Activated CD8-positive, alpha-beta memory T cell treated with anti-CD3 and anti-CD28 coated beads for 36 hours (primary cell): Measurements from ENCODE around the gene CHCHD3. TPM values are rescaled to one million over a fixed set of nuclear protein-coding genes. Genes with fewer than 3 reads are reported as not detected.
"Not testable (repeated sequence)": the region's sequence is repeated elsewhere in the genome, so short reads cannot be mapped to it uniquely, and the experiment has no call there.

ENCODE experiments used
- CTCF ChIA-PET: fragments of 350-600 bp; sonication (Branson Sonifier 250); formaldehyde crosslinking; loops from one replicate; lab custom pipeline; 2021; ENCODE audit warnings: antibody characterized with exemption; lab: Charles Lee
- POLR2A ChIA-PET: fragments of 350-600 bp; sonication (Branson Sonifier 250); formaldehyde crosslinking; loops from one replicate; lab custom pipeline; 2021; ENCODE audit warnings: antibody characterized with exemption; lab: Charles Lee
- total RNA-seq, 2 experiments: library from RNA; stranded (reverse); gene quantifications; one replicate each; pipeline ENCODE4 v1.2.3, GENCODE V29; 2021

The CHCHD3 gene
- total RNA-seq, 2 experiments from 2014 or later: 85.2 to 87.1 TPM

GRCh38 chr7:132933072-132933458, 148.8 kb downstream of the CHCHD3 start:
- POLR2A ChIA-PET: no interaction called here
- CTCF ChIA-PET: no interaction called here

- ChIA-PET CTCF (no interaction called here), POLR2A (no interaction called here)
Measured at GRCh38 chr7:132932296-132933071, 149.4 kb downstream of the CHCHD3 start.

GRCh38 chr7:132930881-132931280, 151.0 kb downstream of the CHCHD3 start:
- ChIA-PET CTCF (no interaction called here), POLR2A (no interaction called here)

GRCh38 chr7:132929944-132930343, 151.9 kb downstream of the CHCHD3 start:
- CTCF ChIA-PET, POLR2A ChIA-PET: not testable (repeated sequence)

- ChIA-PET POLR2A (no interaction called here), CTCF (no interaction called here)
Measured at GRCh38 chr7:132919771-132920170, 162.1 kb downstream of the CHCHD3 start.

- ChIA-PET POLR2A (no interaction called here), CTCF (no interaction called here)
Measured at GRCh38 chr7:132915647-132916046, 166.2 kb downstream of the CHCHD3 start.

- POLR2A ChIA-PET: no interaction called here
- CTCF ChIA-PET: no interaction called here
Measured at GRCh38 chr7:132910657-132911056, 171.2 kb downstream of the CHCHD3 start.

GRCh38 chr7:132907380-132907940, 174.4 kb downstream of the CHCHD3 start:
- POLR2A ChIA-PET: no interaction called here
- CTCF ChIA-PET: no interaction called here

- POLR2A ChIA-PET: interaction anchor here (0.6 kb wide), 1 partner anchor 489 kb away, joined by 3 read pairs; no protein-coding TSS in a partner anchor
Measured at GRCh38 chr7:132906193-132906835, 175.6 kb downstream of the CHCHD3 start.

GRCh38 chr7:132905136-132905535, 176.8 kb downstream of the CHCHD3 start:
- POLR2A ChIA-PET, CTCF ChIA-PET: not testable (repeated sequence)

More at GRCh38 chr7:132906193-132906835, 175.6 kb downstream of the CHCHD3 start:
- CTCF ChIA-PET: interaction anchor here (0.7 to 0.8 kb wide), 2 partner anchors 11 to 20 kb away, joined by 3 read pairs; no protein-coding TSS in a partner anchor

GRCh38 chr7:132904209-132904608, 177.7 kb downstream of the CHCHD3 start:
- CTCF ChIA-PET: no interaction called here
- POLR2A ChIA-PET: interaction anchor here (0.8 kb wide), 1 partner anchor 664 kb away, joined by 3 read pairs; no protein-coding TSS in a partner anchor

- CTCF ChIA-PET, POLR2A ChIA-PET: not testable (repeated sequence)
Measured at GRCh38 chr7:132902294-132902693, 179.6 kb downstream of the CHCHD3 start.

GRCh38 chr7:132901241-132901640, 180.6 kb downstream of the CHCHD3 start:
- ChIA-PET CTCF (no interaction called here), POLR2A (no interaction called here)

GRCh38 chr7:132899833-132900232, 182.1 kb downstream of the CHCHD3 start:
- CTCF ChIA-PET: no interaction called here
- POLR2A ChIA-PET: no interaction called here

- POLR2A ChIA-PET, CTCF ChIA-PET: not testable (repeated sequence)
Measured at GRCh38 chr7:132898641-132899175, 183.2 kb downstream of the CHCHD3 start.

- ChIA-PET POLR2A (no interaction called here), CTCF (no interaction called here)
Measured at GRCh38 chr7:132897093-132897687, 184.7 kb downstream of the CHCHD3 start.

GRCh38 chr7:132895231-132895630, 186.7 kb downstream of the CHCHD3 start:
- ChIA-PET POLR2A (no interaction called here), CTCF (no interaction called here)

- POLR2A ChIA-PET: no interaction called here
Measured at GRCh38 chr7:132893560-132893959, 188.3 kb downstream of the CHCHD3 start.

GRCh38 chr7:132892744-132893143, 189.1 kb downstream of the CHCHD3 start:
- CTCF ChIA-PET, POLR2A ChIA-PET: not testable (repeated sequence)

More at GRCh38 chr7:132893560-132893959, 188.3 kb downstream of the CHCHD3 start:
- CTCF ChIA-PET: no interaction called here

GRCh38 chr7:132891554-132891953, 190.3 kb downstream of the CHCHD3 start:
- CTCF ChIA-PET: no interaction called here
- POLR2A ChIA-PET: no interaction called here
